ENCODE results near the gene CPB1. TPM values are rescaled to one million over a fixed set of nuclear protein-coding genes. Genes with fewer than 3 reads are reported as not detected.

The CPB1 gene
- total and polyA plus RNA-seq, 8 donors = 3,071 to 29,247 (median 22,743) TPM

DNA sequence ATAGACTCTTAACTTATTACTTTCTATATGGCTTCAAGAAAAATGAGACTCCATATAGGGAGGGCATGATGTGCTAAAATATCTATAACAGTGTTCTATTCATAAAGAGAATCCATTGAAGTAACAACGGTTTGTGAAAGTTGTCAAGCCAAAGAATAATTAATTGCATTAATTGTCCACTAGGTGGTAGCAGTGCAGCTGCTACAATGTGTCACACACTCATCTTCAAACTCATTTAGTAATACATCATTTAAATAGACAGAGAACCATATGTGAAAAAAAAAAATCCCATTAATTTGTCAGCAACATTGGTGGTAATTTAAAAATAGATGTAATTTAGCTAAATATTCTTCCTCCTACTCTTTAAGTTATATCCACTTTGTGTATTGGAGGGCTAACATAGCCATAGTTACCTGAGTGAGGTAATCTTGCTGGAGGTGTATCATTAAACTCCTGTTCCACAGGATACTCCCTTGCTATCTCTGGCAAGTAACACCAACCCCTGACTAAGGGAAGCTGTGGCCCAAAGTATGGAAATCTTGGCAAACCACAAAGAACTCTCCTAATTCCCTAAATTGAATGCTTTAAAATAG is 33.8 kb downstream of the CPB1 start:
- 0% methylated on average over 1 of the region's 1 CpG for WGBS, 2 donors

GRCh38 chr3:148863297-148863696 is 35.7 kb downstream of the CPB1 start:
- intact Hi-C loops (cut with DNase I) = no loop called here
- Histone ChIP-seq H3K4me1 (peaks cover 0 to 4% (median 0%) of the 10 kb centered on the region in 3 donors), H3K4me3 (no peak overlapping the region), H3K36me3 (no peaks in the 10 kb centered on the region), H3K27me3 (no peaks in the 10 kb centered on the region), H3K27ac (peak overlapping the region in 2 of 4 donors; percentile 37 to 43), H3K9me3 (no peaks in the 10 kb centered on the region)
- no peak for DNase-seq
- TF ChIP-seq, protein P1, sequence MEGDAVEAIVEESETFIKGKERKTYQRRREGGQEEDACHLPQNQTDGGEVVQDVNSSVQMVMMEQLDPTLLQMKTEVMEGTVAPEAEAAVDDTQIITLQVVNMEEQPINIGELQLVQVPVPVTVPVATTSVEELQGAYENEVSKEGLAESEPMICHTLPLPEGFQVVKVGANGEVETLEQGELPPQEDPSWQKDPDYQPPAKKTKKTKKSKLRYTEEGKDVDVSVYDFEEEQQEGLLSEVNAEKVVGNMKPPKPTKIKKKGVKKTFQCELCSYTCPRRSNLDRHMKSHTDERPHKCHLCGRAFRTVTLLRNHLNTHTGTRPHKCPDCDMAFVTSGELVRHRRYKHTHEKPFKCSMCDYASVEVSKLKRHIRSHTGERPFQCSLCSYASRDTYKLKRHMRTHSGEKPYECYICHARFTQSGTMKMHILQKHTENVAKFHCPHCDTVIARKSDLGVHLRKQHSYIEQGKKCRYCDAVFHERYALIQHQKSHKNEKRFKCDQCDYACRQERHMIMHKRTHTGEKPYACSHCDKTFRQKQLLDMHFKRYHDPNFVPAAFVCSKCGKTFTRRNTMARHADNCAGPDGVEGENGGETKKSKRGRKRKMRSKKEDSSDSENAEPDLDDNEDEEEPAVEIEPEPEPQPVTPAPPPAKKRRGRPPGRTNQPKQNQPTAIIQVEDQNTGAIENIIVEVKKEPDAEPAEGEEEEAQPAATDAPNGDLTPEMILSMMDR (IDR thresholded peaks at IDR 0.05) = no peak
- peak in 2 of 4 donors; percentile 5 to 11 for ATAC-seq
- no peak for FAIRE-seq
- WGBS, 2 donors = 10 to 15% methylated on average over 4 of the region's 4 CpGs

More for the DNA sequence above, 33.8 kb downstream of the CPB1 start:
- intact Hi-C loops (cut with DNase I) = no loop called here
- DNase-seq = no peak
- ATAC-seq = peak; percentile 28 to 69 (median 46)
- Histone ChIP-seq H3K9me3 (no peaks in the 10 kb centered on the region), H3K4me1 (peaks cover 0 to 4% (median 0%) of the 10 kb centered on the region in 3 donors), H3K27me3 (no peaks in the 10 kb centered on the region), H3K36me3 (peaks cover 0 to 14% (median 3%) of the 10 kb centered on the region in 3 donors), H3K4me3 (no peak overlapping the region), H3K27ac (peak overlapping the region in 1 of 4 donors; percentile 43)
- TF ChIP-seq, protein P1 (IDR thresholded peaks at IDR 0.05) = peak; percentile 52 to 68 (median 66)
- peak; percentile 93 for FAIRE-seq

DNA sequence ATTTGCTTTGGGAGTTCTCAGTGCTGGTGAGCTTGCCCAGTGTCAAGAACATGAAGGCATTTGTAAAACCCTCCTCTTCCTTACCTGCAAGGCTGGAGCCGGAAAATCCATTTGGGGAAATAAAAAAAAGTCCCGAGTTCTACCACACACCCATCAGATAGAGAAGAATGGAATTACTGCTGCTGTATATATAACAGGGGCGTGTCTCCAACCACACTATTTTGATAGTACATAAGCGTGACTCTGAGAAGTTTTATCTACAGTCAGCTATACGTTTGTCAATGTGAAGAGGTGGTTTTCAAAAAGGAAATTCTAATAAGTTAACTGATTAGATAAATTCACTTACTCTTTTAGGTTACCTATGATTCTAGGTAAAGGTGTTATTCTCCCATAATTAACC is 36.2 kb downstream of the CPB1 start:
- TF ChIP-seq, protein P1 (IDR thresholded peaks at IDR 0.05) = no peak
- DNase-seq = no peak
- no peak for FAIRE-seq
- H3K27me3 ChIP-seq = no peaks in the 10 kb centered on the region
- peaks cover 0 to 4% (median 0%) of the 10 kb centered on the region in 3 donors for H3K4me1 ChIP-seq
- intact Hi-C loops (cut with DNase I) = no loop called here
- H3K4me3 ChIP-seq = no peak overlapping the region
- H3K27ac ChIP-seq = peak overlapping the region in 2 of 4 donors; percentile 37 to 43
- no peaks in the 10 kb centered on the region for H3K9me3 ChIP-seq
- 38 to 45% methylated on average over 5 of the region's 5 CpGs for WGBS, 2 donors
- peak in 1 of 4 donors; percentile 0 for ATAC-seq
- H3K36me3 ChIP-seq = no peaks in the 10 kb centered on the region

DNA sequence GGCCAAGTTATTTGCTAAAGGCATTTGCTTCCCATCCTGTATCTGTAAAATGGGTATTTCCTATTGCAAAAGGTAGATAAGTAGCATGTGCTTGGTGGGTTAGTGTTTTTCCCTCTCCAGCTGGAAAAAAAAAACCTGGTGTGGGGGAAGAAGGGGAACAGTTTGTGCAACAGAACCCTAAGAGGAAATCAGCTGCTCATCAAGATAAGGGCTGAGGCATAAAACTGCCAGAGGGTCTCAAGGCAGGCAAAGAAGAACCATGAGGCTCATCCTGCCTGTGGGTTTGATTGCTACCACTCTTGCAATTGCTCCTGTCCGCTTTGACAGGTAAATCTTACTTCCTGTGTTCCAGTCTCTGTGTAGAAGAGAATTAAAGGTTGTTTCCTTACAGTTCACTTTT is 37.4 kb downstream of the CPB1 start, which contains the start of gene CPA3:
Gene CPA3 (plus strand): TSS at position 248 of the 400 bp plus-strand sequence. CDS start 12 bp downstream, at position 260.
- H3K27ac ChIP-seq = no peak within 1 kb of the TSS
- TF ChIP-seq, protein P1 (IDR thresholded peaks at IDR 0.05) = no peak
- ATAC-seq (no peak), DNase-seq (no peak), FAIRE-seq (no peak)
- intact Hi-C loops (cut with DNase I) = loop anchor here in 2 of 3 donors (5.0 kb wide), 2 partner anchors 72 to 77 kb away; no protein-coding TSS in a partner anchor
- no peak within 1 kb of the TSS for H3K4me3 ChIP-seq
- H3K36me3 ChIP-seq = no peaks in the 10 kb centered on the region
- 84 to 100% methylated on average over 1 of the region's 1 CpG for WGBS, 2 donors
- peaks cover 0 to 4% (median 0%) of the 10 kb centered on the region in 3 donors for H3K4me1 ChIP-seq
- H3K27me3 ChIP-seq = no peaks in the 10 kb centered on the region
- H3K9me3 ChIP-seq = no peaks in the 10 kb centered on the region

GRCh38 chr3:148866261-148866660 is 38.6 kb downstream of the CPB1 start:
- no peaks in the 10 kb centered on the region for H3K36me3 ChIP-seq
- H3K4me3 ChIP-seq = no peak overlapping the region
- TF ChIP-seq, protein P1 (IDR thresholded peaks at IDR 0.05) = no peak
- intact Hi-C loops (cut with DNase I) = loop anchor here in 2 of 3 donors (5.0 kb wide), 2 partner anchors 71 to 76 kb away; no protein-coding TSS in a partner anchor
- ATAC-seq (no peak), FAIRE-seq (no peak), DNase-seq (no peak)
- no peaks in the 10 kb centered on the region for H3K9me3 ChIP-seq
- H3K27me3 ChIP-seq = no peaks in the 10 kb centered on the region
- no peak overlapping the region for H3K27ac ChIP-seq
- H3K4me1 ChIP-seq = peaks cover 0 to 4% (median 0%) of the 10 kb centered on the region in 3 donors
- 93 to 95% methylated on average over 4 of the region's 4 CpGs for WGBS, 2 donors
